Liver (tissue), 9 donors: ENCODE data around the gene SLC9A3. TPM values are rescaled to one million over a fixed set of nuclear protein-coding genes. Genes with fewer than 3 reads are reported as not detected.

ENCODE experiments used
- DNase-seq: peaks from one replicate; pipeline ENCODE4 v3.0.0-alpha.2; 2017; ENCODE audit warnings: low spot score
- H3K27ac ChIP-seq, 2 donors: one replicate each; pipeline ENCODE4 v1.7.0; 2013; ENCODE audit warnings: inconsistent platforms in 2 of 2, low read length in 2 of 2, control low read depth in 1 of 2, low read depth in 1 of 2, mild to moderate bottlenecking in 1 of 2
- H3K27me3 ChIP-seq, 4 donors: one replicate each; pipeline versions ENCODE4 v1.6.1 to v1.7.0; 2013; ENCODE audit warnings: low read length in 3 of 4, inconsistent platforms in 1 of 4, mild to moderate bottlenecking in 1 of 4, moderate library complexity in 1 of 4; ENCODE audit not compliant: control insufficient read depth in 4 of 4, insufficient read depth in 4 of 4
- H3K36me3 ChIP-seq, 4 donors: one replicate each; pipeline versions ENCODE4 v1.6.1 to v1.7.0; 2013; ENCODE audit warnings: low read length in 3 of 4, mild to moderate bottlenecking in 3 of 4, low read depth in 1 of 4, moderate library complexity in 1 of 4; ENCODE audit not compliant: control insufficient read depth in 4 of 4, insufficient read depth in 3 of 4
- H3K4me1 ChIP-seq, 4 donors: one replicate each; pipeline versions ENCODE4 v1.6.1 to v1.7.0; 2013; ENCODE audit warnings: low read length in 3 of 4, mild to moderate bottlenecking in 3 of 4, moderate library complexity in 1 of 4; ENCODE audit not compliant: control insufficient read depth in 4 of 4, insufficient read depth in 4 of 4
- H3K4me3 ChIP-seq, 3 donors: one replicate each; pipeline versions ENCODE4 v1.6.1 to v1.7.0; 2013; ENCODE audit warnings: low read length in 3 of 3, control low read depth in 1 of 3, low read depth in 1 of 3, mild to moderate bottlenecking in 1 of 3
- H3K9ac ChIP-seq, 2 donors: one replicate each; pipeline ENCODE4 v1.7.0; 2013; ENCODE audit warnings: low read length in 2 of 2, mild to moderate bottlenecking in 2 of 2, moderate library complexity in 2 of 2, control low read depth in 1 of 2, low read depth in 1 of 2
- H3K9me3 ChIP-seq, 4 donors: one replicate each; pipeline versions ENCODE4 v1.6.1 to v1.7.0; 2013; ENCODE audit warnings: low read length in 3 of 4; ENCODE audit not compliant: control insufficient read depth in 4 of 4
- FOXA1 ChIP-seq: IDR thresholded peaks from 2 replicates; pipeline ENCODE4 v1.6.1; 2016; ENCODE audit warnings: antibody characterized with exemption
- FOXA2 ChIP-seq: IDR thresholded peaks from 2 replicates; pipeline ENCODE4 v1.6.1; 2016; ENCODE audit warnings: antibody characterized with exemption
- GABPA ChIP-seq, 2 donors: IDR thresholded peaks in 1 of 2; conservative IDR thresholded peaks in 1 of 2; 2 replicates each; pipeline ENCODE4 v1.6.1; 2016; ENCODE audit warnings: antibody characterized with exemption in 2 of 2, mild to moderate bottlenecking in 1 of 2, moderate library complexity in 1 of 2
- HNF4G ChIP-seq: IDR thresholded peaks from 2 replicates; pipeline ENCODE4 v1.6.1; 2016; ENCODE audit warnings: antibody characterized with exemption
- JUND ChIP-seq, 2 donors: IDR thresholded peaks; 2 replicates each; pipeline ENCODE4 v1.6.1; 2016; ENCODE audit warnings: antibody characterized with exemption in 2 of 2
- NR2F2 ChIP-seq: IDR thresholded peaks from 2 replicates; pipeline ENCODE4 v1.6.1; 2016; ENCODE audit warnings: antibody characterized with exemption
- RXRA ChIP-seq, 2 donors: IDR thresholded peaks; 2 replicates each; pipeline ENCODE4 v1.6.1; 2017 to 2018; ENCODE audit warnings: antibody characterized with exemption in 2 of 2, mild to moderate bottlenecking in 1 of 2
- YY1 ChIP-seq: IDR thresholded peaks from 2 replicates; pipeline ENCODE4 v1.6.1; 2016; ENCODE audit warnings: antibody characterized with exemption, mild to moderate bottlenecking
- WGBS: extraction: QIAGEN DNeasy Blood & Tissue Kit; methylation state at CpG from one replicate; pipeline ENCODE4 v1.1.7; 2013; 5-methylcytosine and 5-hydroxymethylcytosine counted together
- polyA plus RNA-seq, 2 donors: library from polyadenylated mRNA; stranded (reverse) in 1 of 2; unstranded in 1 of 2; fragments of 200-250 nt in 1 of 2; fragments of >200 nt in 1 of 2; fragmentation: Nextera tagmentation in 1 of 2; extraction: Ambion mirVana in 1 of 2; gene quantifications; one replicate each; pipeline versions ENCODE4 v1.2.1 to v1.2.3, GENCODE V29; 2013 to 2015
- total RNA-seq, 2 donors: library from RNA; depleted of rRNA; stranded (reverse); fragments of >200 nt; gene quantifications; one replicate each; pipeline ENCODE4 v1.2.3, GENCODE V29; 2014
- TF ChIP-seq, protein P1 (sequence below): IDR thresholded peaks from 2 replicates; pipeline ENCODE4 v1.6.1; 2016; ENCODE audit warnings: antibody characterized with exemption
- TF ChIP-seq, protein P2 (sequence below): fragments of 150-350 bp; IDR thresholded peaks from 2 replicates; pipeline ENCODE4 v1.5.1; 2017; ENCODE audit warnings: improper control_type of control experiment, low read depth, low read length; ENCODE audit not compliant: missing input control
- TF ChIP-seq, protein P3 (sequence below): IDR thresholded peaks from 2 replicates; pipeline ENCODE4 v1.6.1; 2016; ENCODE audit warnings: antibody characterized with exemption, mild to moderate bottlenecking
- TF ChIP-seq, protein P4 (sequence below): IDR thresholded peaks from 2 replicates; pipeline ENCODE4 v1.6.1; 2016; ENCODE audit warnings: antibody characterized with exemption
- donor health status: healthy.
- donor health status: healthy.
- donor health status: healthy.
- donor health status: healthy.
- donor health status: healthy.

SLC9A3 gene
- total and polyA plus RNA-seq, 4 donors: 0.31 to 1.0 (median 0.67) TPM

DNA sequence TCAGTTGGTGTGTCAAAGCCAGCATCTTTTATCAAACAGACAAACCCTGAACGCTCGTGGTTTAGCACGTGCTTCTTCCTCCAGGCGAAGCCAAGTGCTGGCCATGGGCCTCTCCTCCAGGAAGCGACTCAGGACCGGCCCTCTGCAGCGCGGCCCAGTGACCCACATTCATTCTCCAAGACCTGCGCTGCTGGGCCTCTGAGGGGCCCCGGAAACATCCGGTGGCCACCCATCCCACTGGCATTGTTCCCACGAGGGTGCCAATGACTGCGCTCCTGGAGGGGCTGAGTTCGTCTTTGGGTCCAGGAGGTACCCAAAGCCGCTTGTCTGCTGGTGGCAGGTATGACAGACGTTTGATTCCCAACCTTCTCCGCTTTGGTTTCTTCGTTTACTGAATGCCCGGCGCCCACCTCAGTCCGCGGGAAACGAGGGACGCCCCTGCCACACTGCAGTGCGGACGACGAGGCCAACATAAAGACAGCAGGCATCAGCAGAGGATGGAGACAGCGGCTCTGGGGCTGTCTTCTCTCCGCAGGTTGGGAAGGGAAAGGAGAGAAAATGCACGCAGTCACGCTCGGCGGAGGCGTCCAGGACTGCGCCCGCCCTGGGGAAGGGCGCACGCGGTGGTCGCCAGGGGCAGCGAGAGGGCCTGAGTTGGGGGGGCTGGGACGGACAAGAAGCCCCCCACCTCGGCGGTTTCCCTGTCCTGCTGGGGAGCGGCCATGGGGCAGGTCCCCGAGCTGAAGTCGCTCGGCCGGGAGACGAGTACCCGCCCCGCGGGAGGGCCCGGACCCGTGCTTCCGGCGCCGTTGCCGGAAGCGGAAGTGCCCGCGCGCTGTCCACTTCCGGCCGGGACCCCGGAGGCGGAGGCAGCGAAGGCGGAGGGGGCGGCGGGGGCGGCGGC lies 81.7 kb downstream of the SLC9A3 start, which contains the start of gene EXOC3 (continued):
- TF ChIP-seq, protein P1, sequence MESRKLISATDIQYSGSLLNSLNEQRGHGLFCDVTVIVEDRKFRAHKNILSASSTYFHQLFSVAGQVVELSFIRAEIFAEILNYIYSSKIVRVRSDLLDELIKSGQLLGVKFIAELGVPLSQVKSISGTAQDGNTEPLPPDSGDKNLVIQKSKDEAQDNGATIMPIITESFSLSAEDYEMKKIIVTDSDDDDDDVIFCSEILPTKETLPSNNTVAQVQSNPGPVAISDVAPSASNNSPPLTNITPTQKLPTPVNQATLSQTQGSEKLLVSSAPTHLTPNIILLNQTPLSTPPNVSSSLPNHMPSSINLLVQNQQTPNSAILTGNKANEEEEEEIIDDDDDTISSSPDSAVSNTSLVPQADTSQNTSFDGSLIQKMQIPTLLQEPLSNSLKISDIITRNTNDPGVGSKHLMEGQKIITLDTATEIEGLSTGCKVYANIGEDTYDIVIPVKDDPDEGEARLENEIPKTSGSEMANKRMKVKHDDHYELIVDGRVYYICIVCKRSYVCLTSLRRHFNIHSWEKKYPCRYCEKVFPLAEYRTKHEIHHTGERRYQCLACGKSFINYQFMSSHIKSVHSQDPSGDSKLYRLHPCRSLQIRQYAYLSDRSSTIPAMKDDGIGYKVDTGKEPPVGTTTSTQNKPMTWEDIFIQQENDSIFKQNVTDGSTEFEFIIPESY: no peak

DNA sequence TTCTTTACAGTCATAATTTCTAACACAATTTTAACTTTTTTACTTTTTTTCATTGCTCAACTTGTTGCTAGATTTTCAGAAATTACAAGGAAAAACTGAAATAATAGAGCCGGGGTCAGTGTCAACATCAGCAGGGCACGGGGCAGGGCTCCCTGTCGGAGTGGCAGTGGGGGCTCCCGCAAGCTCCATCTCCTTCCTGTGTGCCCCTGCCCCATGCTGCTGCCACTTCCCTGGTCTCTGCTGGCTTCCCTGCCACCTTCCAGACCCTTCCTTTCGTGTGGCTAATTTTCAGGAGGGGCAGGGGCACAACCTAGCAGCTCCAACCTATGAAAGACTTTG lies 82.3 kb downstream of the SLC9A3 start:
- TF ChIP-seq HNF4G: no peak
- no peak for TF ChIP-seq FOXA1
- no peak for TF ChIP-seq GABPA (IDR thresholded peaks at IDR 0.05 in 1 of 2, conservative IDR thresholded peaks at IDR 0.05 in 1 of 2)
- TF ChIP-seq, protein P2, sequence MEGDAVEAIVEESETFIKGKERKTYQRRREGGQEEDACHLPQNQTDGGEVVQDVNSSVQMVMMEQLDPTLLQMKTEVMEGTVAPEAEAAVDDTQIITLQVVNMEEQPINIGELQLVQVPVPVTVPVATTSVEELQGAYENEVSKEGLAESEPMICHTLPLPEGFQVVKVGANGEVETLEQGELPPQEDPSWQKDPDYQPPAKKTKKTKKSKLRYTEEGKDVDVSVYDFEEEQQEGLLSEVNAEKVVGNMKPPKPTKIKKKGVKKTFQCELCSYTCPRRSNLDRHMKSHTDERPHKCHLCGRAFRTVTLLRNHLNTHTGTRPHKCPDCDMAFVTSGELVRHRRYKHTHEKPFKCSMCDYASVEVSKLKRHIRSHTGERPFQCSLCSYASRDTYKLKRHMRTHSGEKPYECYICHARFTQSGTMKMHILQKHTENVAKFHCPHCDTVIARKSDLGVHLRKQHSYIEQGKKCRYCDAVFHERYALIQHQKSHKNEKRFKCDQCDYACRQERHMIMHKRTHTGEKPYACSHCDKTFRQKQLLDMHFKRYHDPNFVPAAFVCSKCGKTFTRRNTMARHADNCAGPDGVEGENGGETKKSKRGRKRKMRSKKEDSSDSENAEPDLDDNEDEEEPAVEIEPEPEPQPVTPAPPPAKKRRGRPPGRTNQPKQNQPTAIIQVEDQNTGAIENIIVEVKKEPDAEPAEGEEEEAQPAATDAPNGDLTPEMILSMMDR: no peak
- TF ChIP-seq FOXA2: no peak
- TF ChIP-seq, protein P1: no peak
- no peak for TF ChIP-seq YY1
- no peak for TF ChIP-seq NR2F2
- TF ChIP-seq, protein P3, sequence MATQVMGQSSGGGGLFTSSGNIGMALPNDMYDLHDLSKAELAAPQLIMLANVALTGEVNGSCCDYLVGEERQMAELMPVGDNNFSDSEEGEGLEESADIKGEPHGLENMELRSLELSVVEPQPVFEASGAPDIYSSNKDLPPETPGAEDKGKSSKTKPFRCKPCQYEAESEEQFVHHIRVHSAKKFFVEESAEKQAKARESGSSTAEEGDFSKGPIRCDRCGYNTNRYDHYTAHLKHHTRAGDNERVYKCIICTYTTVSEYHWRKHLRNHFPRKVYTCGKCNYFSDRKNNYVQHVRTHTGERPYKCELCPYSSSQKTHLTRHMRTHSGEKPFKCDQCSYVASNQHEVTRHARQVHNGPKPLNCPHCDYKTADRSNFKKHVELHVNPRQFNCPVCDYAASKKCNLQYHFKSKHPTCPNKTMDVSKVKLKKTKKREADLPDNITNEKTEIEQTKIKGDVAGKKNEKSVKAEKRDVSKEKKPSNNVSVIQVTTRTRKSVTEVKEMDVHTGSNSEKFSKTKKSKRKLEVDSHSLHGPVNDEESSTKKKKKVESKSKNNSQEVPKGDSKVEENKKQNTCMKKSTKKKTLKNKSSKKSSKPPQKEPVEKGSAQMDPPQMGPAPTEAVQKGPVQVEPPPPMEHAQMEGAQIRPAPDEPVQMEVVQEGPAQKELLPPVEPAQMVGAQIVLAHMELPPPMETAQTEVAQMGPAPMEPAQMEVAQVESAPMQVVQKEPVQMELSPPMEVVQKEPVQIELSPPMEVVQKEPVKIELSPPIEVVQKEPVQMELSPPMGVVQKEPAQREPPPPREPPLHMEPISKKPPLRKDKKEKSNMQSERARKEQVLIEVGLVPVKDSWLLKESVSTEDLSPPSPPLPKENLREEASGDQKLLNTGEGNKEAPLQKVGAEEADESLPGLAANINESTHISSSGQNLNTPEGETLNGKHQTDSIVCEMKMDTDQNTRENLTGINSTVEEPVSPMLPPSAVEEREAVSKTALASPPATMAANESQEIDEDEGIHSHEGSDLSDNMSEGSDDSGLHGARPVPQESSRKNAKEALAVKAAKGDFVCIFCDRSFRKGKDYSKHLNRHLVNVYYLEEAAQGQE: no peak
- TF ChIP-seq JUND (IDR thresholded peaks at IDR 0.05): no peak
- TF ChIP-seq RXRA (IDR thresholded peaks at IDR 0.05): no peak
- TF ChIP-seq, protein P4, sequence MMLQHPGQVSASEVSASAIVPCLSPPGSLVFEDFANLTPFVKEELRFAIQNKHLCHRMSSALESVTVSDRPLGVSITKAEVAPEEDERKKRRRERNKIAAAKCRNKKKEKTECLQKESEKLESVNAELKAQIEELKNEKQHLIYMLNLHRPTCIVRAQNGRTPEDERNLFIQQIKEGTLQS: no peak
- H3K4me1 ChIP-seq: peaks cover 6 to 19% (median 17%) of the 10 kb centered on the region in 4 donors
- peaks cover 0 to 5% (median 0%) of the 10 kb centered on the region in 4 donors for H3K36me3 ChIP-seq
- no peak for DNase-seq
- no peak overlapping the region for H3K9ac ChIP-seq
- WGBS: 93% methylated on average over 5 of the region's 5 CpGs
- H3K9me3 ChIP-seq: no peaks in the 10 kb centered on the region
- H3K27me3 ChIP-seq: no peaks in the 10 kb centered on the region
- H3K27ac ChIP-seq: no peak overlapping the region
- H3K4me3 ChIP-seq: peak overlapping the region; percentile 60 to 88 (median 81)
